GM12864 (cell line): ENCODE measurements around the gene MRPS30.
"Not testable (repeated sequence)": the region's sequence is repeated elsewhere in the genome, so short reads cannot be mapped to it uniquely, and the experiment has no call there.

Source experiments
- DNase-seq: peaks from one replicate; pipeline ENCODE4 v3.0.0-alpha.2; 2011; ENCODE audit warnings: low read depth
- H3K4me3 ChIP-seq: 2 replicates; pipeline ENCODE4 v1.5.1; 2011; ENCODE audit warnings: mild to moderate bottlenecking, low read depth, low read length, control low read depth
- TF ChIP-seq, protein P1 (sequence below): IDR thresholded peaks from 2 replicates; pipeline ENCODE4 v1.5.1; 2011; ENCODE audit warnings: low read depth, mild to moderate bottlenecking, moderate library complexity, low read length, control low read depth, inconsistent platforms; ENCODE audit errors: missing control alignments

Gene MRPS30

DNA sequence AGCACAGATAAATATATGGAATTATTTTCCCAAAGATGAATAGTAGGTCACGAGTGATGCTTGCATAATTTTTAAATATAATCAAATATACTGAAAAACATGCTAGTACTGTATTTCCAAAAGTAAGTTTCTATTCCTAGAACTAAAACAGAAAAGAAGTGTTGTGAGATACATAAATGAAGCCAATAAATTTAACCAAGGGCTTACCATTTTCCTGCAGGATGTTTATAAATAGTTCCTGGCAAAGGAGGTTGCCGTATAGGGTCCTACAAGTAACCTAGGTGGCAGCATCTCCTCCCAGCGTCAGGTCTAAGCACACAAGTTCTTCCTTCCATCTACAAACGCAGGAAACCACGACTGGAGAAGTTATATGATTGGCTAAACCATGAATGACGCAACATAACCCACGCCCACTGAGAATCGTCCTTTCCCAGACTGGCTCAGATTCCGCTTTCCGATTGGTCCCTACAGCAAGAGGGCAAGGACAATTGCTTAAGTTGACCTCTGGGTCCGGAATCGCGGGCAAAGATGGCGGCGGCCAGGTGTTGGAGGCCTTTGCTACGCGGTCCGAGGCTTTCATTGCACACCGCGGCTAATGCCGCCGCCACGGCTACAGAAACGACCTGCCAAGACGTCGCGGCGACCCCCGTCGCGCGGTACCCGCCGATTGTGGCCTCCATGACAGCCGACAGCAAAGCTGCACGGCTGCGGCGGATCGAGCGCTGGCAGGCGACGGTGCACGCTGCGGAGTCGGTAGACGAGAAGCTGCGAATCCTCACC lies at the start of gene MRPS30:
MRPS30 (plus strand) TSS at position 513 of the 780 bp plus-strand sequence; CDS start at position 529, 16 bp downstream.
- H3K4me3 ChIP-seq = peak within 1 kb of the TSS; percentile 94
- peak; percentile 99 for DNase-seq
- TF ChIP-seq, protein P1, sequence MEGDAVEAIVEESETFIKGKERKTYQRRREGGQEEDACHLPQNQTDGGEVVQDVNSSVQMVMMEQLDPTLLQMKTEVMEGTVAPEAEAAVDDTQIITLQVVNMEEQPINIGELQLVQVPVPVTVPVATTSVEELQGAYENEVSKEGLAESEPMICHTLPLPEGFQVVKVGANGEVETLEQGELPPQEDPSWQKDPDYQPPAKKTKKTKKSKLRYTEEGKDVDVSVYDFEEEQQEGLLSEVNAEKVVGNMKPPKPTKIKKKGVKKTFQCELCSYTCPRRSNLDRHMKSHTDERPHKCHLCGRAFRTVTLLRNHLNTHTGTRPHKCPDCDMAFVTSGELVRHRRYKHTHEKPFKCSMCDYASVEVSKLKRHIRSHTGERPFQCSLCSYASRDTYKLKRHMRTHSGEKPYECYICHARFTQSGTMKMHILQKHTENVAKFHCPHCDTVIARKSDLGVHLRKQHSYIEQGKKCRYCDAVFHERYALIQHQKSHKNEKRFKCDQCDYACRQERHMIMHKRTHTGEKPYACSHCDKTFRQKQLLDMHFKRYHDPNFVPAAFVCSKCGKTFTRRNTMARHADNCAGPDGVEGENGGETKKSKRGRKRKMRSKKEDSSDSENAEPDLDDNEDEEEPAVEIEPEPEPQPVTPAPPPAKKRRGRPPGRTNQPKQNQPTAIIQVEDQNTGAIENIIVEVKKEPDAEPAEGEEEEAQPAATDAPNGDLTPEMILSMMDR = peak; percentile 47

DNA sequence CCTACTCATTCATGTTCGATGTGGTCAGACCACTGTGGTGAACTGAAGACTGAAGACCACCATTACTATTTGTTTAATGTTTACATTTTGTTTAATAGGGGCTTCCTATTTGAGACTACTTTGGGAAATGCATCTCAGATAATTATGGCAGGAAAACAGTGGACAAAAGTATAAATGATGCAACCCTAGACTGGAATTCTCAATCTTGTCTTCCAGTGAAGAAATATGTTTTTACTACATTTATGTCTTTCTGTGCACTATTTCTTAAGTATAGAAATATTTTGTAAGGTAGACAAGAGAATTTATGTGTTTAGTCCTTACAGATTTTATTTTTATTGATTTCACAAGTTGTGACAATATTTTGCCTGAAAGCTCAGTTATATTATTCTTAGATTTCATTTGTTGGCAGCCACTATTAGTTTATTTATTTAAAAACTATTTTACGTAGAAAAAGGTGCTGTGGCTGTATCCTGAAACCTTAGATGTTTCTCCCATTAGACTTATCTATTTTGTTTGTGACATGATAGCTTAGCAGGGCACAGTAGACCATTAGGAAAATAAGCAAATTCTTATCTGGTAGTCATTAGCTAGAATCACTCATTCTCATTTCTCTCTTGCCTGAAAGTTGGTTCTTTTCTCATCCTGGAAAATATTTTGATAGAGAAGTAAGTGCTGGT lies 39.4 kb upstream of the MRPS30 start:
- no peak for DNase-seq
- TF ChIP-seq, protein P1 = no peak
- H3K4me3 ChIP-seq = no peak overlapping the region

DNA sequence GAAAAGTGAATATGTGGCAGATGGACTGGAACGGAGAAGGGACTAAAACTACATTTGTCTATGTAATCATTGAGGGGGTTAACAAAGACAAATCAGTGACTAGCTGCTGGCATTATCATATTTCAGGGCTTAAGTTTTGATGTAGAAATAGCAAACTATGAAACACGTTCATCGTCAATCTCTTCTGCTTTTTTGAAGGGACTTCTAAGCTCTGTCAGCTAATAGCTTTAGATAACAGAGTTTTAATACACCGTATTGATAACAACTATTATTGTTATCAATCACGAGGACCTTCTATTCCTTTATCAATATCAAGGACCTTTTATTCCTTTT lies 38.9 kb upstream of the MRPS30 start:
- no peak for DNase-seq
- TF ChIP-seq, protein P1 = no peak
- H3K4me3 ChIP-seq = no peak overlapping the region

DNA sequence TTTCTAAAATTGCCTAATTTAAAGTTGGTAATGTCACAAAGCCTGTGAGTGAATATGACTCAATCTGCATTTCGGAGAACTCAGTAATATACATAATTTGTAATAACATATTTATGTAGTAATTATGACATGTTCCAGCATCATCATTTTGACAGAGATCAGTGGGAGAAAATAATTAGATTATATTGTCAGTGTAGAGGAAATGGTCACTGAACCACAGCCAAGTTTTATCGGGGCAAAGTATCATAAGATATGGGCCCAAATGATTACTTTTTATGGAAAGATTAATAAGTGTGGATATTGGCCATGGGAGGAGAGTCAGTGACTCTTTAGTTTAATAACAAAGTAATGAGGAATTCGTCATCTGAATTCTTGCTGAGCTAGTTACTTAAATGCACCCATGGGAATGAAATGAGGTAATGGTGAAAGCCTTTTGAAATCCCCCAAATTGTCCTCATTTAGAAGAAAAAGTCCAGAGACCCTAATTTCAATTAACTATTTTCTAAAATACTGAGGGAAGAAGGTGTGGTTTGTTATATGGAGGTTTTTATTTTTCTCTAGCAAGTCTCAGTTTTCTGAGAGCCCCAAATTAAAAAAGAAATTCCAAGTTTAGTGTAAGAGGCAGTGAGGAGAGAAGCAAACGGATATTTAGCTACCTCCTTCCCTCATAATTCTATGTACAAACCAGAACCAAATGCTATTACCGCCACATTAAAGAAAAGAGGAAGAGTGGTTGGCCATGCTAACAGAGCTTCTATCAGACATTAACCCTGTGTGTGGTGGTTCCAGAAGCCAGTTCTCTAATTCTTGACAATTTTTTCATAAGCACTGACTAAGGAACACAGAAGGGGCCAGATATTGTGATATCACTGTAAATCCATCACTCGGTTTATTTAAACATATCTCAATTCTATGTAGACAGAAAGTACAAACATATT lies 37.7 kb upstream of the MRPS30 start:
- no peak for DNase-seq
- H3K4me3 ChIP-seq = no peak overlapping the region
- TF ChIP-seq, protein P1 = no peak

DNA sequence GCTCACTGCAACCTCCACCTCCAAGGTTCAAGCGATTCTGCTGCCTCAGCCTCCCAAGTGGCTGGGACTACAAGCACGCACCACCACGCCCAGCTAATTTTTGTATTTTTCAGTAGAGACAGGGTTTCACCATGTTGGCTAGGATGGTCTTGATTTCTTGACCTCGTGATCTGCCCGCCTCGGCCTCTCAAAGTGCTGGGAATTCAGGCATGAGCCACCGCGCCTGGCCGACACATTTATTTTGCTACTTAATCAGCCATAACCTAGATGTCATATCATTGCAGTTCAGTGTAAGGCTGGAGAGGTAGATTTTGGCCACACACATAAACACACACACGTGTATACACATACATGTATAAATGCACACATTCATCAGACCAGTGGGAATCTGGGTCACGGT lies 36.4 kb upstream of the MRPS30 start:
- not testable (repeated sequence) for DNase-seq, H3K4me3 ChIP-seq

DNA sequence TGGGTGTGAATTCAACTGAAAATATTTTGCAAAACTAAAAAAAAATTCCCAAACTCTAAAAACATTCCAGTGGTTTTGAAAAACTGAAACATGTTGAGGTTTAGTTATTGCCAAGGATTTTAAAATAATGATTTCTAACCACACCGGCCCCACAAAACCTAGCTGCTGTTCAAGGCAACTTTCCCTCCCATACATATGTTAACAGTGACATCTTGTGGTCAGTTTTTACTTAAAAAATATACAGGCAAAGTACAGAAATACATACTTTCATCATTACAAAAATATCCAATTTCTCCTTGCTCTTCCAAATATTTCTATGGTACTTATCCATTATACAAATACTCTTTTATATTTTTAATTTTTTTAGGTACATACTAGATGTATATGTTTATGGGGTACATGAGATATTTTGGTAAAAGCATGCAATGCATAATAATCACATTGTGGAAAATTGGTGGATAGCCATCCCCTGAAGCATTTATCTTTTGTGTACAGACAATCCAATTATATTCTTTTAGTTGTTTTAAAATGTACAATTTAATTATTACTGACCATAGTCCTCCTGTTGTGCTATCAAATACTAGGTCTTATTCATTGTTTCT lies 34.4 kb upstream of the MRPS30 start:
- peak; percentile 5 for DNase-seq
- TF ChIP-seq, protein P1 = peak; percentile 14
- H3K4me3 ChIP-seq = no peak overlapping the region
